Astrocyte (in vitro differentiated cells and primary cell): ENCODE data around the gene HSPE1.

Experiments
- EZH2 ChIP-seq: IDR thresholded peaks from 2 replicates; pipeline ENCODE4 v1.6.1; 2012; ENCODE audit warnings: mild to moderate bottlenecking, low read length, inconsistent platforms; ENCODE audit not compliant: insufficient read depth
- TF ChIP-seq, protein P1 (sequence below): IDR thresholded peaks from 2 replicates; pipeline ENCODE4 v1.5.1; 2011; ENCODE audit warnings: low read depth, mild to moderate bottlenecking, inconsistent platforms, low read length, moderate library complexity; ENCODE audit not compliant: insufficient read depth

GRCh38 chr2:197499594-197500502 lies at the start of gene HSPE1, which contains the start of gene HSPD1:
- no peak for TF ChIP-seq EZH2
- TF ChIP-seq, protein P1, sequence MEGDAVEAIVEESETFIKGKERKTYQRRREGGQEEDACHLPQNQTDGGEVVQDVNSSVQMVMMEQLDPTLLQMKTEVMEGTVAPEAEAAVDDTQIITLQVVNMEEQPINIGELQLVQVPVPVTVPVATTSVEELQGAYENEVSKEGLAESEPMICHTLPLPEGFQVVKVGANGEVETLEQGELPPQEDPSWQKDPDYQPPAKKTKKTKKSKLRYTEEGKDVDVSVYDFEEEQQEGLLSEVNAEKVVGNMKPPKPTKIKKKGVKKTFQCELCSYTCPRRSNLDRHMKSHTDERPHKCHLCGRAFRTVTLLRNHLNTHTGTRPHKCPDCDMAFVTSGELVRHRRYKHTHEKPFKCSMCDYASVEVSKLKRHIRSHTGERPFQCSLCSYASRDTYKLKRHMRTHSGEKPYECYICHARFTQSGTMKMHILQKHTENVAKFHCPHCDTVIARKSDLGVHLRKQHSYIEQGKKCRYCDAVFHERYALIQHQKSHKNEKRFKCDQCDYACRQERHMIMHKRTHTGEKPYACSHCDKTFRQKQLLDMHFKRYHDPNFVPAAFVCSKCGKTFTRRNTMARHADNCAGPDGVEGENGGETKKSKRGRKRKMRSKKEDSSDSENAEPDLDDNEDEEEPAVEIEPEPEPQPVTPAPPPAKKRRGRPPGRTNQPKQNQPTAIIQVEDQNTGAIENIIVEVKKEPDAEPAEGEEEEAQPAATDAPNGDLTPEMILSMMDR, result no peak
